Gastroesophageal sphincter (tissue), 4 donors: ENCODE results near the gene TTLL8. TPM values are rescaled to one million over a fixed set of nuclear protein-coding genes. Genes with fewer than 3 reads are reported as not detected.
"Not testable (repeated sequence)": the region's sequence is repeated elsewhere in the genome, so short reads cannot be mapped to it uniquely, and the experiment has no call there.

Source experiments
- ATAC-seq: fragments of 150-250 bp; one replicate; pipeline ENCODE4 v1.9.1; 2016; ENCODE audit warnings: mild to moderate bottlenecking, moderate library complexity
- H3K27ac ChIP-seq, 4 donors: fragments of 200-600 bp; sonication (generic) in 3 of 4; 1 replicate in 3 of 4; 2 replicates in 1 of 4; pipeline ENCODE4 v1.5.1; 2016 to 2019
- H3K27me3 ChIP-seq: fragments of 200-600 bp; sonication (generic); one replicate; pipeline ENCODE4 v1.5.1; 2019
- H3K36me3 ChIP-seq, 2 donors: fragments of 200-600 bp; sonication (generic); one replicate each; pipeline ENCODE4 v1.5.1; 2019; ENCODE audit warnings: control low read depth in 1 of 2
- H3K4me1 ChIP-seq, 3 donors: fragments of 200-600 bp; sonication (generic); 1 replicate in 2 of 3; 2 replicates in 1 of 3; pipeline ENCODE4 v1.5.1; 2016 to 2019; ENCODE audit warnings: control low read depth in 2 of 3
- H3K4me3 ChIP-seq, 2 donors: fragments of 200-600 bp; sonication (generic); one replicate each; pipeline ENCODE4 v1.5.1; 2019; ENCODE audit warnings: mild to moderate bottlenecking in 1 of 2, moderate library complexity in 1 of 2
- H3K9me3 ChIP-seq, 3 donors: fragments of 200-600 bp; sonication (generic); one replicate each; pipeline ENCODE4 v1.5.1; 2017 to 2019; ENCODE audit warnings: control low read depth in 2 of 3
- CTCF ChIP-seq, 4 experiments: fragments of 200-600 bp in 2 of 4; fragments of 450-650 bp in 2 of 4; sonication (generic) in 1 of 4; IDR thresholded peaks; one replicate each; pipeline ENCODE4 v1.5.1; 2017 to 2019; ENCODE audit warnings: antibody characterized with exemption in 4 of 4, mild to moderate bottlenecking in 2 of 4, moderate library complexity in 2 of 4
- EP300 ChIP-seq: sonication (generic); formaldehyde crosslinking; IDR thresholded peaks from one replicate; pipeline ENCODE4 v1.6.1; 2017; ENCODE audit warnings: antibody characterized with exemption, mild to moderate bottlenecking
- POLR2A ChIP-seq, 2 donors: fragments of 450-650 bp; IDR thresholded peaks; one replicate each; pipeline ENCODE4 v1.6.1; 2017; ENCODE audit warnings: antibody characterized with exemption in 2 of 2, mild to moderate bottlenecking in 2 of 2, moderate library complexity in 1 of 2
- POLR2AphosphoS5 ChIP-seq: sonication (generic); formaldehyde crosslinking; IDR thresholded peaks from one replicate; pipeline ENCODE4 v1.6.1; 2017; ENCODE audit warnings: antibody characterized with exemption
- WGBS, 2 donors: methylation state at CpG; one replicate each; pipeline ENCODE4 v1.1.5; 2018; ENCODE audit warnings: low coverage in 1 of 2; 5-methylcytosine and 5-hydroxymethylcytosine counted together
- total RNA-seq, 4 donors: library from RNA; depleted of rRNA; stranded (reverse); fragments of >200 nt; gene quantifications; one replicate each; pipeline ENCODE4 v1.1.0, GENCODE V29; 2016

TTLL8 gene
- total RNA-seq, 4 donors from 2014 or later = not detected

- Histone ChIP-seq H3K4me3 (no peak overlapping the region), H3K4me1 (peaks cover 0 to 6% (median 0%) of the 10 kb centered on the region in 3 donors), H3K27ac (no peak overlapping the region), H3K9me3 (peaks cover 0 to 30% (median 5%) of the 10 kb centered on the region in 3 donors), H3K36me3 (no peaks in the 10 kb centered on the region), H3K27me3 (peaks cover 8% of the 10 kb centered on the region)
- WGBS, 2 donors = 82 to 92% methylated on average over 7 of the region's 7 CpGs
- no peak for ATAC-seq
- TF ChIP-seq EP300 (no peak), POLR2AphosphoS5 (no peak), CTCF (IDR thresholded peaks at IDR 0.05) (no peak), POLR2A (IDR thresholded peaks at IDR 0.05) (no peak)
Observed at GRCh38 chr22:49991907-49992533, 66.1 kb downstream of the TTLL8 start.

GRCh38 chr22:49991167-49991566 lies 66.9 kb downstream of the TTLL8 start:
- no peak overlapping the region for H3K27ac ChIP-seq
- peaks cover 0 to 6% (median 0%) of the 10 kb centered on the region in 3 donors for H3K4me1 ChIP-seq
- WGBS, 2 donors = 71 to 92% methylated on average over 6 of the region's 6 CpGs
- no peak for ATAC-seq
- peaks cover 8% of the 10 kb centered on the region for H3K27me3 ChIP-seq
- no peaks in the 10 kb centered on the region for H3K36me3 ChIP-seq
- H3K4me3 ChIP-seq = no peak overlapping the region
- H3K9me3 ChIP-seq = peaks cover 0 to 36% (median 5%) of the 10 kb centered on the region in 3 donors
- no peak for TF ChIP-seq POLR2A (IDR thresholded peaks at IDR 0.05)
- no peak for TF ChIP-seq CTCF (IDR thresholded peaks at IDR 0.05)
- TF ChIP-seq POLR2AphosphoS5 = no peak
- TF ChIP-seq EP300 = no peak

- Histone ChIP-seq H3K9me3 (peaks cover 0 to 47% (median 5%) of the 10 kb centered on the region in 3 donors), H3K27me3 (peaks cover 16% of the 10 kb centered on the region)
- not testable (repeated sequence) for H3K4me1 ChIP-seq, H3K4me3 ChIP-seq, H3K36me3 ChIP-seq, ATAC-seq, H3K27ac ChIP-seq
- no CpG with 5 or more reads among the region's 24 CpGs for WGBS, 2 donors
Observed at GRCh38 chr22:49989826-49990225, 68.3 kb downstream of the TTLL8 start.

GRCh38 chr22:49986325-49986724 lies 71.8 kb downstream of the TTLL8 start:
- peaks cover 0 to 33% (median 5%) of the 10 kb centered on the region in 3 donors for H3K9me3 ChIP-seq
- no peak for TF ChIP-seq POLR2A (IDR thresholded peaks at IDR 0.05)
- no peak for TF ChIP-seq EP300
- no peak for TF ChIP-seq POLR2AphosphoS5
- TF ChIP-seq CTCF (IDR thresholded peaks at IDR 0.05) = no peak
- H3K4me1 ChIP-seq = peaks cover 0 to 11% (median 8%) of the 10 kb centered on the region in 3 donors
- peaks cover 41% of the 10 kb centered on the region for H3K27me3 ChIP-seq
- H3K27ac ChIP-seq = no peak overlapping the region
- H3K4me3 ChIP-seq = no peak overlapping the region
- H3K36me3 ChIP-seq = no peaks in the 10 kb centered on the region
- WGBS, 2 donors = 93% methylated on average over 2 of the region's 2 CpGs; no CpG with 5 or more reads in 1 of the 2 donors
- ATAC-seq = no peak

GRCh38 chr22:49983148-49984042 lies 74.7 kb downstream of the TTLL8 start:
- peaks cover 0 to 11% (median 8%) of the 10 kb centered on the region in 3 donors for H3K4me1 ChIP-seq
- peaks cover 0 to 33% (median 0%) of the 10 kb centered on the region in 3 donors for H3K9me3 ChIP-seq
- H3K4me3 ChIP-seq = peak overlapping the region in 1 of 2 donors; percentile 33
- peaks cover 52% of the 10 kb centered on the region for H3K27me3 ChIP-seq
- no peaks in the 10 kb centered on the region for H3K36me3 ChIP-seq
- ATAC-seq = no peak
- TF ChIP-seq EP300 = no peak
- TF ChIP-seq CTCF (IDR thresholded peaks at IDR 0.05) = peak in 2 of 4 experiments; percentile 20 to 49
- H3K27ac ChIP-seq = no peak overlapping the region
- 0% methylated on average over 1 of the region's 90 CpGs; no CpG with 5 or more reads in 1 of the 2 donors for WGBS, 2 donors

- not testable (repeated sequence) for ATAC-seq, H3K4me3 ChIP-seq, H3K36me3 ChIP-seq, H3K27ac ChIP-seq
- peaks cover 0 to 11% (median 8%) of the 10 kb centered on the region in 3 donors for H3K4me1 ChIP-seq
- H3K9me3 ChIP-seq = peaks cover 0 to 33% (median 0%) of the 10 kb centered on the region in 3 donors
- 91 to 94% methylated on average over 3 to 7 of the region's 7 CpGs for WGBS, 2 donors
- H3K27me3 ChIP-seq = peaks cover 52% of the 10 kb centered on the region
Observed at GRCh38 chr22:49981799-49982198, 76.3 kb downstream of the TTLL8 start.
